Liver (tissue), 3 donors: ENCODE measurements around the gene FCSK.

Source experiments
- EGR1 ChIP-seq, 2 donors: IDR thresholded peaks; 2 replicates each; pipeline ENCODE4 v1.6.1; 2016 to 2018; ENCODE audit warnings: antibody characterized with exemption in 2 of 2, low read depth in 2 of 2
- RAD21 ChIP-seq, 2 donors: IDR thresholded peaks; 2 replicates each; pipeline ENCODE4 v1.6.1; 2016; ENCODE audit warnings: antibody characterized with exemption in 2 of 2, mild to moderate bottlenecking in 2 of 2
- SP1 ChIP-seq: IDR thresholded peaks from 2 replicates; pipeline ENCODE4 v1.6.1; 2018; ENCODE audit warnings: antibody characterized with exemption, mild to moderate bottlenecking
- TF ChIP-seq, protein P1 (sequence below): fragments of 150-350 bp; IDR thresholded peaks from 2 replicates; pipeline ENCODE4 v1.5.1; 2017; ENCODE audit warnings: improper control_type of control experiment, low read depth, low read length; ENCODE audit not compliant: missing input control
- TF ChIP-seq, protein P2 (sequence below): IDR thresholded peaks from 2 replicates; pipeline ENCODE4 v1.6.1; 2016; ENCODE audit warnings: antibody characterized with exemption
- TF ChIP-seq, protein P3 (sequence below): IDR thresholded peaks from 2 replicates; pipeline ENCODE4 v1.6.1; 2016; ENCODE audit warnings: antibody characterized with exemption, mild to moderate bottlenecking
- TF ChIP-seq, protein P4 (sequence below): IDR thresholded peaks from 2 replicates; pipeline ENCODE4 v1.6.1; 2016; ENCODE audit warnings: antibody characterized with exemption
- donor health status: healthy.
- donor health status: healthy.

DNA sequence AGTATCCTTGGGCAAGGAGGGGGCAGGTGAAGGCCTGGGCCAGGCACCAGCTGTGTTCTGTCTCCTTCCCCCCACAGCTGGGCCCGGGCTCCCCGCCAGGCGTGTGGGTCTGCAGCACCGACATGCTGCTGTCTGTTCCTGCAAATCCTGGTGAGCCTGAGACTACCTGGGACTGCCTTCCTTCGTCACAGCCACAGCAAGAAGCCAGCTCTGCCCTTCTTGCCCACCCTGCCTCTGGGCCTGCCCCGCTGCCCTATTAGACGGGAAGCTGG lies 12.3 kb downstream of the FCSK start:
- TF ChIP-seq, protein P1, sequence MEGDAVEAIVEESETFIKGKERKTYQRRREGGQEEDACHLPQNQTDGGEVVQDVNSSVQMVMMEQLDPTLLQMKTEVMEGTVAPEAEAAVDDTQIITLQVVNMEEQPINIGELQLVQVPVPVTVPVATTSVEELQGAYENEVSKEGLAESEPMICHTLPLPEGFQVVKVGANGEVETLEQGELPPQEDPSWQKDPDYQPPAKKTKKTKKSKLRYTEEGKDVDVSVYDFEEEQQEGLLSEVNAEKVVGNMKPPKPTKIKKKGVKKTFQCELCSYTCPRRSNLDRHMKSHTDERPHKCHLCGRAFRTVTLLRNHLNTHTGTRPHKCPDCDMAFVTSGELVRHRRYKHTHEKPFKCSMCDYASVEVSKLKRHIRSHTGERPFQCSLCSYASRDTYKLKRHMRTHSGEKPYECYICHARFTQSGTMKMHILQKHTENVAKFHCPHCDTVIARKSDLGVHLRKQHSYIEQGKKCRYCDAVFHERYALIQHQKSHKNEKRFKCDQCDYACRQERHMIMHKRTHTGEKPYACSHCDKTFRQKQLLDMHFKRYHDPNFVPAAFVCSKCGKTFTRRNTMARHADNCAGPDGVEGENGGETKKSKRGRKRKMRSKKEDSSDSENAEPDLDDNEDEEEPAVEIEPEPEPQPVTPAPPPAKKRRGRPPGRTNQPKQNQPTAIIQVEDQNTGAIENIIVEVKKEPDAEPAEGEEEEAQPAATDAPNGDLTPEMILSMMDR, result no peak
- TF ChIP-seq, protein P2, sequence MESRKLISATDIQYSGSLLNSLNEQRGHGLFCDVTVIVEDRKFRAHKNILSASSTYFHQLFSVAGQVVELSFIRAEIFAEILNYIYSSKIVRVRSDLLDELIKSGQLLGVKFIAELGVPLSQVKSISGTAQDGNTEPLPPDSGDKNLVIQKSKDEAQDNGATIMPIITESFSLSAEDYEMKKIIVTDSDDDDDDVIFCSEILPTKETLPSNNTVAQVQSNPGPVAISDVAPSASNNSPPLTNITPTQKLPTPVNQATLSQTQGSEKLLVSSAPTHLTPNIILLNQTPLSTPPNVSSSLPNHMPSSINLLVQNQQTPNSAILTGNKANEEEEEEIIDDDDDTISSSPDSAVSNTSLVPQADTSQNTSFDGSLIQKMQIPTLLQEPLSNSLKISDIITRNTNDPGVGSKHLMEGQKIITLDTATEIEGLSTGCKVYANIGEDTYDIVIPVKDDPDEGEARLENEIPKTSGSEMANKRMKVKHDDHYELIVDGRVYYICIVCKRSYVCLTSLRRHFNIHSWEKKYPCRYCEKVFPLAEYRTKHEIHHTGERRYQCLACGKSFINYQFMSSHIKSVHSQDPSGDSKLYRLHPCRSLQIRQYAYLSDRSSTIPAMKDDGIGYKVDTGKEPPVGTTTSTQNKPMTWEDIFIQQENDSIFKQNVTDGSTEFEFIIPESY, result no peak
- TF ChIP-seq EGR1 (IDR thresholded peaks at IDR 0.05; ENCODE audit: low read depth in 2 of 2) (no peak), SP1 (no peak), RAD21 (IDR thresholded peaks at IDR 0.05) (no peak)
- TF ChIP-seq, protein P3, sequence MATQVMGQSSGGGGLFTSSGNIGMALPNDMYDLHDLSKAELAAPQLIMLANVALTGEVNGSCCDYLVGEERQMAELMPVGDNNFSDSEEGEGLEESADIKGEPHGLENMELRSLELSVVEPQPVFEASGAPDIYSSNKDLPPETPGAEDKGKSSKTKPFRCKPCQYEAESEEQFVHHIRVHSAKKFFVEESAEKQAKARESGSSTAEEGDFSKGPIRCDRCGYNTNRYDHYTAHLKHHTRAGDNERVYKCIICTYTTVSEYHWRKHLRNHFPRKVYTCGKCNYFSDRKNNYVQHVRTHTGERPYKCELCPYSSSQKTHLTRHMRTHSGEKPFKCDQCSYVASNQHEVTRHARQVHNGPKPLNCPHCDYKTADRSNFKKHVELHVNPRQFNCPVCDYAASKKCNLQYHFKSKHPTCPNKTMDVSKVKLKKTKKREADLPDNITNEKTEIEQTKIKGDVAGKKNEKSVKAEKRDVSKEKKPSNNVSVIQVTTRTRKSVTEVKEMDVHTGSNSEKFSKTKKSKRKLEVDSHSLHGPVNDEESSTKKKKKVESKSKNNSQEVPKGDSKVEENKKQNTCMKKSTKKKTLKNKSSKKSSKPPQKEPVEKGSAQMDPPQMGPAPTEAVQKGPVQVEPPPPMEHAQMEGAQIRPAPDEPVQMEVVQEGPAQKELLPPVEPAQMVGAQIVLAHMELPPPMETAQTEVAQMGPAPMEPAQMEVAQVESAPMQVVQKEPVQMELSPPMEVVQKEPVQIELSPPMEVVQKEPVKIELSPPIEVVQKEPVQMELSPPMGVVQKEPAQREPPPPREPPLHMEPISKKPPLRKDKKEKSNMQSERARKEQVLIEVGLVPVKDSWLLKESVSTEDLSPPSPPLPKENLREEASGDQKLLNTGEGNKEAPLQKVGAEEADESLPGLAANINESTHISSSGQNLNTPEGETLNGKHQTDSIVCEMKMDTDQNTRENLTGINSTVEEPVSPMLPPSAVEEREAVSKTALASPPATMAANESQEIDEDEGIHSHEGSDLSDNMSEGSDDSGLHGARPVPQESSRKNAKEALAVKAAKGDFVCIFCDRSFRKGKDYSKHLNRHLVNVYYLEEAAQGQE, result no peak
- TF ChIP-seq, protein P4, sequence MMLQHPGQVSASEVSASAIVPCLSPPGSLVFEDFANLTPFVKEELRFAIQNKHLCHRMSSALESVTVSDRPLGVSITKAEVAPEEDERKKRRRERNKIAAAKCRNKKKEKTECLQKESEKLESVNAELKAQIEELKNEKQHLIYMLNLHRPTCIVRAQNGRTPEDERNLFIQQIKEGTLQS, result no peak
